CD4-positive, alpha-beta T cell treated with Interleukin-17A for 1 hour (primary cell): ENCODE data around the gene PPIF.

Experiments used
- DNase-seq: peaks from one replicate; pipeline ENCODE4 v3.0.0-alpha.2; 2020

The PPIF gene

GRCh38 chr10:79390057-79390456 lies 42.8 kb downstream of the PPIF start:
- no peak for DNase-seq

DNA sequence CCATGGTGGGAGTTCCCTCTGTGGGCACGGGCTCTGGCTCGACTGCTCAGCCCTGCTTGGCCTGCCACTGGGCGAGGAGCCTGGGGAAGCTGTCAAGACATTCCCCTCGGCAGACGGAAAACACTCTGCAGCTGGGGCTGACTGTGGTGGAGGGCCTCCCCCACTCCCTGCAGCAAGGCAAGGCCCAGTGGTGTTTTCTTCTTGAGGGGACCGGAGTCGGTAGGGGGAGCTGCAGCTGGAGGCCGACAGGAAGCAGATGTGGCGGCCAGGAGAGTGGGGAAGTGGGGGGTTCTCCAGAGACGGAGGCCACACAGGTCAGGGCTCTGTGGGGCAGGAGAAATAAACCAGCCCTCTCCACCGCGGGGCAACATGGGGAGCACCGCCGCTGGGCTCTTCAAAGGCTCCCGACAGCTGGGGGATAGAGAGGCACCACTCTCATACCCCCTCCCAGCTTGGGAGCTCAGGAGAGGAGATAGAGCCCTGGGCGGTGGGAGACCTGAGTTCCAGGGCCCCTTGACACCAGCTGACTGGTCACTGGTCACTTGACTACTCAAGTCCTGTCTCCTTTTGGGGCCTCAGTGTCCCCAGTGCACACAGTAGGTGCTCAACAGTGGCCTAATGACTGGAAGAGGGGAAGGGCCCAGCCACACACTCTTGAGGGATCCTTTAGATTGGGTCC lies 43.4 kb downstream of the PPIF start:
- no peak for DNase-seq

DNA sequence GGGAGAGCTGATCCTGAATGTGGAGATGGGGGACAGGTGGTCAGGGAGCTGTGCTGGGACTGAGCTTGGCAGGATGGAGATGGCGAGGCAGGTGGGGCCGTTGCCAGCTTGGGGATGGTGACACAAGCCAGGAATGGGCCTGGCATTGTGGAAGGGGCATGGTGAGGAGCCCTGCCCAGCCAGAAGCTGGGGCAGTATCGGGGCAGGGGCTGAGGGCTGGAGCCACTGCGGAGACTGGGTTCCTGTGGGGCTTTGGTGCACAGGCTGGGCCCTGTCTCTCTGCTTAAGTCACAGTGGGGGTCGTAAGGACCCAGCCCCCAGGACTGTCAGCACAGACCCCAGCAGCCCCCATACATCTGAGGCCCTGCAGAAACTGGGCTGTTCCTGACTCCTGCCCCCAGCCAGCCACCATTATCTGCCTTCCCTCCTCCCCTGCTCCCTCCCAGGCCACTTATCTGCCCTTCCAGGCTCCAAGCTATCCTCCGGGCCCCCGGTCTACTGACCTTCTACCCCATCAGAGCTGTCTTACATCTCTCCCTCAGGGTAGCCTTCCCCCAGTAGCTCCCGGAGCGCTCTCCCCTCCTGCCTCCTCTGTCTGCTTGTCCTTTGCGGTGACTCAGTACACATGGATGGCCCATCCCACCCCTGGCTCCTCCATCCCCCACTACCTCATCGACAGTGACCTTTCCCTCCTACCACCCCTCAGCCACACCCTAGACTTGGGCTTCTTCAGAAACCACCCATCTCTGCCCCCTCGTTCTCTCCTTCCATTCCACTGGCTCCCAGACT lies 44.2 kb downstream of the PPIF start:
- DNase-seq, result no peak

- no peak for DNase-seq
Measured at GRCh38 chr10:79392020-79392398, 44.7 kb downstream of the PPIF start.

DNA sequence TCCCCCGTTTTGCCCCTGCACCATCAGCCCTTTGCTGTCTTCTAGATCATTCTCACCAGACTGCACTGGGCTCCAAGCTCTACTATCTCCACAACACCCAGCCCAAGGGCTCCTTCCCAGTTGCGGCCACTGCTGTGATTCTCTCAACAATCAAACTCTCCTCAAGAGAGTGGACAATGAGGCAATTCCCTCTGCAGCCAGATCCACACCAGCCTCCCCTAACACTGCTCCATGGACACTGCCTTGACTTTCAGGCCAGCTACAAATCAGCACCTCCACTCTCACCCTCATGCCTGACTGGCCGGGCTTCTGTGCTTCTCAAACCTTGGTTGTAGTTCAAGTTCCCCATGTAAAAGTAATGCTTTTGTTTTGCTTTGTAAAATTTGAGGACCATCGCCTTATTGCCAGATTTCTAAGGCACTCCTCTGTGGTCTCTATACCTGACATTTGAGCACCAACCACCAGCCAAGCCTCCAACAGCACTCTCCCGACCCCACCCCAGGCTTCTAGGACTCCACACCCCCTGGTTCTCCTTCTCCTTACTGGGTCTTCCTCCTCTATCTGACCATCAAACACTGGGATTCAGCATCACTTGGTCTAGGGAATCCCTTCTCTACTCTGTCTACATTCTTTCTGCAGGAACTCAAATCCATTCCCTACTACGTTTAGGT lies 45.4 kb downstream of the PPIF start:
- DNase-seq, result no peak

- DNase-seq, result no peak
Measured at GRCh38 chr10:79393221-79393923, 46.1 kb downstream of the PPIF start.

DNA sequence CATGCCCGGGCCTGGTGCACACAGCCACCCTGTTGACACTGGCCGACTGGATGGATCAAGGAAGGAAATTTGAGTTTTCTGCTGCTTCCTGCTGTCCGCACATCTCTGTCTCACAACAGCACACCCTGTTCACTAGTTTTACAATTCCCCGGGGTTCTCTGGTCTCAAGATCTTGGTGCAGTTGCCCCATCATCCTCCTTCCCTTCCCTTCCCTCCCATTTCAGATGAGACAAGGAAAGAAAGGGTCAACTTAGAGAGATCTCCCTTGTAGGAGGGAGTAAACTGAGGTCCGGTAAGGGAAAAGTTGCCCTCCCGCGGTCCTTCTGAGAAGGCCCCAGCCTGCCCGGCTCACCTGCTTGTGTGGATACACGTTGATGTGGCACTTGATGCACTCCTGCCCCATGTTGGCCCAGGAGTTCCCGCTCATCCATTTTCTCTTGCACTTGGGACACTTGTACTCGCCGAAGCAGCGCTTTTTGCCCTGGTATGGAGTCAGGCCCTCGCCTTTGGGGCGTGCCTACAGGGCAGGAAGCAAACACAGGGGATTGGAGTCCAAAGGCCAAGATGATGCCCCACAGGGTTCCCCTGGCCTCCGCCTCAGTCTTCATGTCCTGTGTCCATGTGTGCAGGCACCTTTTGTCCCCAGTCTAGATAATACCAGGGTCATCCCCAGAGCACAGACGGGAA lies 46.8 kb downstream of the PPIF start:
- DNase-seq, result no peak

DNA sequence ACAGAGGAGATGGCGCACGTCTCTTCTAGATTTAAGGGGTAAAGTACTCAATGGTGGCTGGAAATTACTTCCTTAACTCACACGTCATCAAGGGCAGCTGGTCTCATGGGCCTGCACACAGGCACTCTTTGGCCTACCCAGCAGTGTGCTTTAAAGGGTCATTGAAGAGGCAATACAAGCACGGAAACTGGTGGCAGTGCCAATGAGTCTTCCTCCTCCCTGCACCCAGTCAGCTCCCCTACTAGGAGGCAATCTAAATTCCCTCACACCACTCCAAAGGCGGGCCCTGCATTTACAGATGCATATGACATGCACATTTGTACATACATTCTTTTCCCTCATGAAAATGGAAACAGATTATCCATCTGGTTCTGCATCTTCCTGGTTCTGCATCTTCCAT lies 47.4 kb downstream of the PPIF start:
- DNase-seq, result no peak

GRCh38 chr10:79396520-79396919 lies 49.3 kb downstream of the PPIF start:
- no peak for DNase-seq

DNA sequence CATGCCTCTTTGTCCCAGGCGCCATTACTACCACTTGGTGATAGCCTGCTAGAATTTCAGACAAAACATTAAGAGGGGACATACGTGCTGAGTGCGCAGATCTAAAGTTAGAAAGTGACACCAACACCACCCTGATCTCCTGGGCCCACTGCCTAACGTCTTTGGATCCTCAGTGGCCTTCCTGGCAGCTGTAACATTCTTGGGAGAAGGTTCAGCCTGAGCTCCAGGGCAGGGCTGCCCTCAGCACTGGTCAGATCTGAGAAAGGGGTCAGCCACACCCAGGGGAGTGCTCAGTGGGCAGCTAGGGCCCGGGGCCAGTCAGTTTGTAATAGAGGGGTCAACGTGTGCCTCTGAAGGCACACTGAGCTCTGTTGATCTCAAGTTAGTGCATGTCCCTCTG lies 49.8 kb downstream of the PPIF start:
- DNase-seq, result no peak

DNA sequence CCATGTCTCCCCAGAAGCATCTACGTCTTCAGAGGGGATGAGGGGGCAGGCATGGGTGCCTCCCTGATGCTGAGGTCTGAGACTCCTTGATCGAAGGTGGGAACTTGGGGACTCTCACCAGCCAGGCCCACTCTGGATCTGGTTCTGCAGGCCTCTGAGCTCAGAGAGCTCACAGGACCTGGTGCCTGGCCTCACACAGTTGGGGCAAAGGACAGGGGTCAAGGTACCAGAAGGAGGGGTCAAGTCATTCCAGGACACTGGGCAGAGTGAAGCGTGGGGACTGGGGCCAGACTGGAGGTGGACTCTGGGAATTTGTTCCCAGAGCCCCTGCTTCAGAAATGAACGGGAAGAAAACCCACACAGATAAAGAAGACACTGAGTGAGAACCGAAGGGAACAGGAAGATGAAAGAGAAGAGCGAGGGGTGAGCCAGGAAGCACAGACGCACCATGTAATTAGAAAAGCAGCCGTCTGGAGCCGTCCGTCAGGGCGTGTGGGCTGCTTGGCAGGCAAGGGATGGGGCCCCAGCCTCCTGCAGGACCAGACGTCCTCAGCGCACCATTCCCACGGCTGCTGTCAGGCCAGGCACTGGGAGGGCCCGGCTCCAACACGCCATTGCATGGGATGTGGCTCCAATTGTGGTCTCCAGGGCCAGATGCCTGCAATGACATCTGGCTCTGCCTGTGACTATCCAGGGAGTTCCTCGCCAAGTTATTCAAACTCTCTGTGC lies 50.5 kb downstream of the PPIF start:
- DNase-seq, result no peak

GRCh38 chr10:79398642-79399041 lies 51.4 kb downstream of the PPIF start:
- no peak for DNase-seq

GRCh38 chr10:79399223-79399831 lies 52.1 kb downstream of the PPIF start:
- DNase-seq, result no peak

DNA sequence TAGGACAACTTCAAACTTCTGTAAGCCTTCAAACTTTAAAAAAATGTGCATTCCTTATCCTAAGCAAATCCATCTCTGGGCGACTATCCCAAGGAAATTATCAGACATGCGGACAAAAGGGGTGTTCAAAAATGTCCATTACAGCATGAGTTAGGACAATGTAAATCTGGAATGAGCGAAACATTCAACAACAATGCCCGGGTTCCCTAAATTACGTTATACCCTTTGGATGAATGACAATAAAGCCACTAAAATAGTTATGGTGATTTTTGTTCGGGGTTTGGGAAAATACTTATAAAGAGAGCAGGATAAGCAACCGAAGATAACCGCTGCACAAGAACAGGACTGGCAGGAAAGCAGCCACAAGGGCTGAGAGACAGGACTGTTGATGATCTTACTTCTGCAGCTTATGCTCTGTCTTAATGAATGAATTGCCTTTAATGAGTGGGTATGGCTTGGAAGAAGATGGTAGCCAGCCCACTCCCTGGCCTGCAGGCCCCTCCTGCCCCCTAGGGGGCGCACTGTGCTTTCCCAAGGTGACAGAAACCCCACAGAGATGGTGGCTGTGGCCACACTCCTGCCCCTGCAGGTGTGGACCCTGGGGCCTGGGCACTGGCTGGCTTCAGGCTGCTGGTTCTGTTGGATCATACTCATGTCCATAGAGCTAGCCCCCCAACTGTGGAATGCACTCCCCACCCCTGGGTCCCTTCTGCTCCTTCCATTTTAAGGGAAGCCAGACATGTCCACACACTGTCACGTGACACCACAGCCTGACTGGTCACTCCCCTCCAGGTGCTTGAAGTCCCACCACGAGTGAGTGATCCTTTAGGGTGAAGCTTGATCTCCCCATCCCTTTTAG lies 53.1 kb downstream of the PPIF start:
- DNase-seq, result peak; percentile 33

DNA sequence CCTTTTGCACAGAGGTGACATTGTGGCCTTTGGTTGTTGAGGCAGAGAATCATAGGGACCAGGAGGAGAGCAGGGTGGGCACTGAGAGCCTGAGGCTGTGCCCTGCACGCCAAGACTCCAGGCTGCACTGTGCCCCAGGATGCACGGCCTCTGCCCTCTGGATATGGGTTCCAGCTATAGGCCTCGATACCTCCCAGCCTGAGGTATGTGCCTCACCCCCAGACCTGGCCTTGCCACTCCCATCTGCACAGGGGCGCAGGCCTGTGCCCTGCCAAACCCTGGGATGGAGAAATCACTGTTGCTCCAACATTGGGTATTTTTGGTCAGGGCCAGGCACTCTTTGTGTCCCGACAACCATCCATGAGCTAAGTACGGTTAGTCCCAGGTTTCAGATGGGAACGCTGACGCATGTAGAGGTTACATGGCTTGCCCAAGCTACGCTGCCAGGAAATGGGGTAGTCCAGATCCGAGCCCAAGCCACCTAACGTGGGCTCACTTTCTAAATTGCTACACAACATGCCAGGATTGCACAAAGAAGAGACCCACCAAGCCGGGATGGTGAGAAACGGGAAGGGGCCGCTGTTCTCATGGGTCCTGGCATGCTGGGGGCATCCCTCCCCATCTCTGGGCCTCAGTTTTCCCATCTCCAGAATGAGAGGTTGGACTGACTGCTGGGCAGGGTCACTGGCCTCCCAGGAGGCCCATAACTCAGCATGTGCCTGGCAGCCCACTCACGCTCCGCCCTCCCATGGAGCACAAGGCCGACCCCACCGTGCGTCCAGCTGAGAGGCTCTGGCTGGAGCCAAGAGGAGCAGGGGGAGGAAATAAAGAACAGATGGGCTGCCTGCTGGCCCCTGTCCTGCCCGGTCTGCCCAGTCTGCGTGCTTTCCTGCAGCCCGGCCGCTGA lies 54.0 kb downstream of the PPIF start:
- DNase-seq, result no peak

- no peak for DNase-seq
Measured at GRCh38 chr10:79402625-79402946, 55.3 kb downstream of the PPIF start.

GRCh38 chr10:79402951-79403350 lies 55.7 kb downstream of the PPIF start:
- DNase-seq, result no peak

DNA sequence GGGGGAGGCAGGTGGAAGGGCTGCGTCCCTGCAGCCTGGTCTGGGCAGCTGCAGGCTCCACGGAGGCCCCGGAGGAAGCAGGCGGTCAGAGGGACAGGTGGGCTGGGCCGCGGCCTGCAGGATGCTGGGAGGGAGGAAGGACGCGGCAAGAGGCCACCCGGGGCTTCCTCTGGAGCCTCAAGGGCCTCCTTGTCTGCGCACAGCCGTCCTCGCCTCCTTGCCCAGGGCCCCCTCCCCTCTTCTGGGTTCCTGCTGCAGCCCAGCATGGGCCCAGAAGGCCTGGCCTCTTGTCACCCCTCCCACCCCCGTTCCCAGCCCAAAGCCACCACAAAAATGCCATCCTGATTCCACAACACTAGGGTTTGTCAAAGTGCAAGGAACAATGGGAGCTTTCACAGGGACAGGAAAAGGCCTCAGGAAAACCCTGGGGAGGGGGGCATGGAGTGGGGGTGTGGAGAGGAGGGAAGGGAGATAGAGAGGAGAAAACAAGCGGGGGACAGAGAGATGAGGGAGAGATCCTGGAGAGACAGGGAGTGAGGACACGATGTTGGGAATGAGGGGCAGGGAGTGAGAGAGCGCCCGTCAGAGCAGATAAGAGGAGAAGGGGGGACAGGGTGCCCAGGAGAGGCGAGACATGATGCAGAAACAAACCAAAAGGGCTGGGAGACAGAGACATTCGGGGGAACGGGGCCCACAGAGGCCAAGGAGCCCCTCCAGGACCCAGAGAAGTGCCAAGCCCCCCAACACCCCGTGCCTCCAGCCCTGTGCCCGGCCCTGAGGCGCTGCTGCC lies 56.4 kb downstream of the PPIF start:
- DNase-seq, result no peak

GRCh38 chr10:79404231-79404609 lies 57.0 kb downstream of the PPIF start:
- no peak for DNase-seq
